Fibroblast of pulmonary artery (primary cell): ENCODE measurements around the gene INIP.
A peak's percentile ranks its signal among the peaks of the same experiment; 100 is the strongest.

Experiments
- DNase-seq: peaks from one replicate; pipeline ENCODE4 v3.0.0-alpha.2; 2010; ENCODE audit warnings: low read depth
- H3K4me3 ChIP-seq: replicated peaks from 2 replicates; pipeline ENCODE4 v1.5.1; 2011; ENCODE audit warnings: low read depth, mild to moderate bottlenecking, control low read depth, low read length, moderate library complexity
- CTCF ChIP-seq: IDR thresholded peaks from 2 replicates; pipeline ENCODE4 v1.5.1; 2011; ENCODE audit warnings: mild to moderate bottlenecking, control low read depth, low read length, inconsistent platforms; ENCODE audit errors: missing control alignments

INIP gene

GRCh38 chr9:112720113-112720780 lies 2.3 kb upstream of the INIP start:
- TF ChIP-seq CTCF: no peak
- DNase-seq: no peak
- H3K4me3 ChIP-seq: no peak overlapping the region

- TF ChIP-seq CTCF: no peak
- no peak for DNase-seq
- H3K4me3 ChIP-seq: no peak overlapping the region
These were observed 1.8 kb upstream of the INIP start for GRCh38 chr9:112719696-112720095.

- peak; percentile 7 for DNase-seq
- no peak for TF ChIP-seq CTCF
- no peak overlapping the region for H3K4me3 ChIP-seq
These were observed 1.3 kb upstream of the INIP start for GRCh38 chr9:112719241-112719691.

- H3K4me3 ChIP-seq: no peak overlapping the region
- DNase-seq: no peak
- no peak for TF ChIP-seq CTCF
These were observed 5.2 kb downstream of the INIP start for GRCh38 chr9:112712678-112713077.

GRCh38 chr9:112711050-112711689 lies 6.7 kb downstream of the INIP start:
- DNase-seq: peak; percentile 73
- TF ChIP-seq CTCF: peak; percentile 87
- H3K4me3 ChIP-seq: no peak overlapping the region

- H3K4me3 ChIP-seq: no peak overlapping the region
- TF ChIP-seq CTCF: peak; percentile 31
- peak; percentile 40 for DNase-seq
These were observed 12.0 kb downstream of the INIP start for GRCh38 chr9:112705768-112706427.
